NCI-H1436 (cell line): Measurements from ENCODE around the gene LRMDA.
"Not testable (repeated sequence)": the region's sequence is repeated elsewhere in the genome, so short reads cannot be mapped to it uniquely, and the experiment has no call there.

Experiments used
- DNase-seq: peaks from one replicate; lab custom pipeline; 2025; lab: John Stamatoyannopoulos, UW

The LRMDA gene

GRCh38 chr10:75613685-75614504, 182.5 kb downstream of the LRMDA start:
- no peak for DNase-seq

GRCh38 chr10:75616076-75616475, 184.7 kb downstream of the LRMDA start:
- DNase-seq: no peak

- no peak for DNase-seq
Measured at GRCh38 chr10:75616874-75617478, 185.6 kb downstream of the LRMDA start.

GRCh38 chr10:75617485-75618155, 186.2 kb downstream of the LRMDA start:
- DNase-seq: no peak

GRCh38 chr10:75619635-75620034, 188.2 kb downstream of the LRMDA start:
- no peak for DNase-seq

GRCh38 chr10:75620356-75620755, 188.9 kb downstream of the LRMDA start:
- no peak for DNase-seq

GRCh38 chr10:75621003-75621402, 189.6 kb downstream of the LRMDA start:
- DNase-seq: not testable (repeated sequence)

- no peak for DNase-seq
Measured at GRCh38 chr10:75622503-75622902, 191.1 kb downstream of the LRMDA start.

- DNase-seq: no peak
Measured at GRCh38 chr10:75623310-75624093, 192.1 kb downstream of the LRMDA start.

GRCh38 chr10:75624638-75625037, 193.2 kb downstream of the LRMDA start:
- DNase-seq: no peak

- no peak for DNase-seq
Measured at GRCh38 chr10:75630746-75631145, 199.3 kb downstream of the LRMDA start.

GRCh38 chr10:75632805-75633462, 201.5 kb downstream of the LRMDA start:
- no peak for DNase-seq

- DNase-seq: no peak
Measured at GRCh38 chr10:75633568-75633967, 202.1 kb downstream of the LRMDA start.

GRCh38 chr10:75634947-75635346, 203.5 kb downstream of the LRMDA start:
- DNase-seq: no peak

- no peak for DNase-seq
Measured at GRCh38 chr10:75638752-75639151, 207.3 kb downstream of the LRMDA start.

- no peak for DNase-seq
Measured at GRCh38 chr10:75639736-75640135, 208.3 kb downstream of the LRMDA start.

- DNase-seq: no peak
Measured at GRCh38 chr10:75640381-75640780, 209.0 kb downstream of the LRMDA start.

- DNase-seq: no peak
Measured at GRCh38 chr10:75640803-75641202, 209.4 kb downstream of the LRMDA start.

GRCh38 chr10:75643405-75643804, 212.0 kb downstream of the LRMDA start:
- DNase-seq: no peak

GRCh38 chr10:75643944-75644692, 212.7 kb downstream of the LRMDA start:
- no peak for DNase-seq

- no peak for DNase-seq
Measured at GRCh38 chr10:75645704-75646103, 214.3 kb downstream of the LRMDA start.
